Neural progenitor cell (in vitro differentiated cells): ENCODE measurements around the gene AOC1.

Source experiments
- EZH2 ChIP-seq: fragments of 200-600 bp; sonication (generic); IDR thresholded peaks from 2 replicates; pipeline ENCODE4 v1.6.1; 2017; ENCODE audit warnings: antibody characterized with exemption, mild to moderate bottlenecking, moderate library complexity
- TF ChIP-seq, protein P1 (sequence below): fragments of 200-600 bp; sonication (generic); IDR thresholded peaks from 2 replicates; pipeline ENCODE4 v1.5.1; 2017; ENCODE audit warnings: antibody characterized with exemption, mild to moderate bottlenecking

GRCh38 chr7:150831851-150832250 lies 20.5 kb upstream of the AOC1 start:
- TF ChIP-seq, protein P1, sequence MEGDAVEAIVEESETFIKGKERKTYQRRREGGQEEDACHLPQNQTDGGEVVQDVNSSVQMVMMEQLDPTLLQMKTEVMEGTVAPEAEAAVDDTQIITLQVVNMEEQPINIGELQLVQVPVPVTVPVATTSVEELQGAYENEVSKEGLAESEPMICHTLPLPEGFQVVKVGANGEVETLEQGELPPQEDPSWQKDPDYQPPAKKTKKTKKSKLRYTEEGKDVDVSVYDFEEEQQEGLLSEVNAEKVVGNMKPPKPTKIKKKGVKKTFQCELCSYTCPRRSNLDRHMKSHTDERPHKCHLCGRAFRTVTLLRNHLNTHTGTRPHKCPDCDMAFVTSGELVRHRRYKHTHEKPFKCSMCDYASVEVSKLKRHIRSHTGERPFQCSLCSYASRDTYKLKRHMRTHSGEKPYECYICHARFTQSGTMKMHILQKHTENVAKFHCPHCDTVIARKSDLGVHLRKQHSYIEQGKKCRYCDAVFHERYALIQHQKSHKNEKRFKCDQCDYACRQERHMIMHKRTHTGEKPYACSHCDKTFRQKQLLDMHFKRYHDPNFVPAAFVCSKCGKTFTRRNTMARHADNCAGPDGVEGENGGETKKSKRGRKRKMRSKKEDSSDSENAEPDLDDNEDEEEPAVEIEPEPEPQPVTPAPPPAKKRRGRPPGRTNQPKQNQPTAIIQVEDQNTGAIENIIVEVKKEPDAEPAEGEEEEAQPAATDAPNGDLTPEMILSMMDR, result no peak
- TF ChIP-seq EZH2, result no peak
